ENCODE measurements around the gene RNU6-7. TPM values are rescaled to one million over a fixed set of nuclear protein-coding genes. Genes with fewer than 3 reads are reported as not detected.

Gene RNU6-7
- total and polyA plus RNA-seq, 2 experiments from 2014 or later: not detected

DNA sequence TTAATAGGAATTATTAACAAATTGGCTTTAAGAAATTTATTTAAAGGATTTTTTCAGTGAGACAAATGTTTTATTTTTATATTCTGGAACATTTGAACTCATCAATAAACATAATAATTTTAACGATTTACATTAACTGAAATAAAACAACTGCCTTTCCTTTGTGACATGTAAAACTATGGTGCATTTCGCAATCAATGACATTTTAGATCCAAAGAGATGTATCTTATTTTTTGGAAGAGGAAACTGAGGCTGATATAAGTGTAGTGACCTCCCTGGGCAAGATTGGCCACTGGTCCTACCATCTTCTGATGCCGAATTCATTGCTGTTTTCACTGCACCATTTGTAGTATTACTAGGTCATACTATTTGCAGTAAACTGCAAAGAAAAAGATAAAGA, 3.7 kb downstream of the RNU6-7 start:
- TF ChIP-seq EZH2 (IDR thresholded peaks at IDR 0.05; ENCODE audit: insufficient read depth, poor library complexity, severe bottlenecking) (no peak), EZH2phosphoT487 (IDR thresholded peaks at IDR 0.05; ENCODE audit: insufficient read depth, low read depth) (no peak)
- no peak overlapping the region for H3K9ac ChIP-seq
- peaks cover 13% of the 10 kb centered on the region for H3K4me1 ChIP-seq (ENCODE audit: insufficient read depth)
- H3K36me3 ChIP-seq (ENCODE audit: low read depth): no peaks in the 10 kb centered on the region
- no peaks in the 10 kb centered on the region for H3K9me2 ChIP-seq (ENCODE audit: insufficient read depth)
- H3K27ac ChIP-seq: no peak overlapping the region
- H3F3A ChIP-seq (ENCODE audit: insufficient read depth): 0 out of 2 replicates have a peak, but pooled peaks cover 13% of the 10 kb centered on the region
- no peak overlapping the region for H2AFZ ChIP-seq
- no peaks in the 10 kb centered on the region for H3K79me2 ChIP-seq (ENCODE audit: insufficient read depth)
- H4K20me1 ChIP-seq (ENCODE audit: insufficient read depth): no peaks in the 10 kb centered on the region
- no peak overlapping the region for H3K4me3 ChIP-seq
- in situ Hi-C loops (cut with MboI): no loop called here
- H3K4me2 ChIP-seq (ENCODE audit: unreplicated experiment): no peak overlapping the region
- H3K9me3 ChIP-seq (ENCODE audit: low read depth): no peaks in the 10 kb centered on the region
- DNase-seq: no peak
- WGBS, 2 experiments (ENCODE audit: low coverage in 1 of 2, low lambda C conversion rate in 2 of 2, missing lambda C conversion rate in 2 of 2): 82% methylated on average over 3 of the region's 3 CpGs
- H3K27me3 ChIP-seq (replicated peaks; ENCODE audit: insufficient read depth): peaks cover 15% of the 10 kb centered on the region

- Histone ChIP-seq H3K4me3 (no peak overlapping the region), H3K27me3 (replicated peaks; ENCODE audit: insufficient read depth) (peaks cover 15% of the 10 kb centered on the region), H4K20me1 (ENCODE audit: insufficient read depth) (no peaks in the 10 kb centered on the region), H3K36me3 (ENCODE audit: low read depth) (no peaks in the 10 kb centered on the region), H2AFZ (no peak overlapping the region), H3K4me1 (ENCODE audit: insufficient read depth) (peaks cover 11% of the 10 kb centered on the region), H3K9me2 (ENCODE audit: insufficient read depth) (no peaks in the 10 kb centered on the region), H3K4me2 (ENCODE audit: unreplicated experiment) (no peak overlapping the region), H3K27ac (no peak overlapping the region), H3F3A (ENCODE audit: insufficient read depth) (0 out of 2 replicates have a peak, but pooled peaks cover 13% of the 10 kb centered on the region), H3K79me2 (ENCODE audit: insufficient read depth) (no peaks in the 10 kb centered on the region), H3K9ac (no peak overlapping the region), H3K9me3 (ENCODE audit: low read depth) (no peaks in the 10 kb centered on the region)
- in situ Hi-C loops (cut with MboI): no loop called here
- DNase-seq: no peak
- 80 to 87% methylated on average over 4 of the region's 4 CpGs for WGBS, 2 experiments (ENCODE audit: low coverage in 1 of 2, low lambda C conversion rate in 2 of 2, missing lambda C conversion rate in 2 of 2)
- TF ChIP-seq EZH2phosphoT487 (IDR thresholded peaks at IDR 0.05; ENCODE audit: insufficient read depth, low read depth) (no peak), EZH2 (IDR thresholded peaks at IDR 0.05; ENCODE audit: insufficient read depth, poor library complexity, severe bottlenecking) (no peak)
These were observed 4.1 kb downstream of the RNU6-7 start for GRCh38 chr14:32205984-32206383.

DNA sequence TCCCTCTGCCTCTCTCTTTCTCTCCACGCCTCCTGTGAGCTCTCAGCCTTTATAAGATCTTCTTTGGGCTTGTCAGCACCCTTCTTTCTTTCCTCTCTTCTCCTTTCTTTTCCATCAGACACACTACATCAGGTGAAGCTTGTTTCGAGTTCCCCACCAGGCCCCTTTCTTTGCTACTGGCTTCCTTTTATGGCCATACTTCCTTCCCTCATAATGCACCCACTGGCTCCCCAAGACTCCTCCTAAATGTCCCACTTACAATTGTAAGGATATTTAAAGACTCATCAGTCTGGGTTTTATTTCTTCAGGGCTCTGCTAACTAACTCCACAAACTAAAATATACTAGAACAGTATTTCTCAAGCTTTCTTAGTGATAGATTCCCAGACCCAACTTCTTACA, 4.7 kb downstream of the RNU6-7 start:
- Histone ChIP-seq H3K9me2 (ENCODE audit: insufficient read depth) (no peaks in the 10 kb centered on the region), H3K4me3 (no peak overlapping the region), H4K20me1 (ENCODE audit: insufficient read depth) (no peaks in the 10 kb centered on the region), H3K27me3 (replicated peaks; ENCODE audit: insufficient read depth) (peaks cover 15% of the 10 kb centered on the region), H3K27ac (no peak overlapping the region), H3K4me2 (ENCODE audit: unreplicated experiment) (no peak overlapping the region), H2AFZ (no peak overlapping the region), H3K4me1 (ENCODE audit: insufficient read depth) (peaks cover 10% of the 10 kb centered on the region), H3K9ac (no peak overlapping the region), H3K36me3 (ENCODE audit: low read depth) (no peaks in the 10 kb centered on the region), H3F3A (ENCODE audit: insufficient read depth) (0 out of 2 replicates have a peak, but pooled peaks cover 13% of the 10 kb centered on the region), H3K79me2 (ENCODE audit: insufficient read depth) (no peaks in the 10 kb centered on the region), H3K9me3 (ENCODE audit: low read depth) (no peaks in the 10 kb centered on the region)
- 48 to 52% methylated on average over 2 of the region's 2 CpGs for WGBS, 2 experiments (ENCODE audit: low coverage in 1 of 2, low lambda C conversion rate in 2 of 2, missing lambda C conversion rate in 2 of 2)
- in situ Hi-C loops (cut with MboI): no loop called here
- TF ChIP-seq EZH2phosphoT487 (IDR thresholded peaks at IDR 0.05; ENCODE audit: insufficient read depth, low read depth) (no peak), EZH2 (IDR thresholded peaks at IDR 0.05; ENCODE audit: insufficient read depth, poor library complexity, severe bottlenecking) (no peak)
- no peak for DNase-seq

GRCh38 chr14:32208490-32208889, 6.6 kb downstream of the RNU6-7 start:
- no peaks in the 10 kb centered on the region for H3K9me2 ChIP-seq (ENCODE audit: insufficient read depth)
- H3F3A ChIP-seq (ENCODE audit: insufficient read depth): 0 out of 2 replicates have a peak, but pooled peaks cover 7% of the 10 kb centered on the region
- H3K9ac ChIP-seq: no peak overlapping the region
- no peaks in the 10 kb centered on the region for H3K36me3 ChIP-seq (ENCODE audit: low read depth)
- H3K79me2 ChIP-seq (ENCODE audit: insufficient read depth): no peaks in the 10 kb centered on the region
- no peaks in the 10 kb centered on the region; the same call in 1 of the 2 replicates for H3K4me1 ChIP-seq (ENCODE audit: insufficient read depth)
- H4K20me1 ChIP-seq (ENCODE audit: insufficient read depth): no peaks in the 10 kb centered on the region
- H3K9me3 ChIP-seq (ENCODE audit: low read depth): no peaks in the 10 kb centered on the region
- no peak overlapping the region for H3K4me3 ChIP-seq
- DNase-seq: no peak
- peaks cover 15% of the 10 kb centered on the region for H3K27me3 ChIP-seq (replicated peaks; ENCODE audit: insufficient read depth)
- WGBS, 2 experiments (ENCODE audit: low coverage in 1 of 2, low lambda C conversion rate in 2 of 2, missing lambda C conversion rate in 2 of 2): 76 to 81% methylated on average over 3 of the region's 3 CpGs
- no peak overlapping the region for H3K27ac ChIP-seq
- no peak overlapping the region for H3K4me2 ChIP-seq (ENCODE audit: unreplicated experiment)
- H2AFZ ChIP-seq: no peak overlapping the region
- TF ChIP-seq EZH2 (IDR thresholded peaks at IDR 0.05; ENCODE audit: insufficient read depth, poor library complexity, severe bottlenecking): no peak
- in situ Hi-C loops (cut with MboI): no loop called here

- H2AFZ ChIP-seq: no peak overlapping the region
- no peaks in the 10 kb centered on the region for H3K9me2 ChIP-seq (ENCODE audit: insufficient read depth)
- H3K4me2 ChIP-seq (ENCODE audit: unreplicated experiment): no peak overlapping the region
- no peak overlapping the region for H3K4me3 ChIP-seq
- no peaks in the 10 kb centered on the region for H3K79me2 ChIP-seq (ENCODE audit: insufficient read depth)
- TF ChIP-seq EZH2phosphoT487 (IDR thresholded peaks at IDR 0.05; ENCODE audit: insufficient read depth, low read depth) (no peak), EZH2 (IDR thresholded peaks at IDR 0.05; ENCODE audit: insufficient read depth, poor library complexity, severe bottlenecking) (no peak)
- H3K4me1 ChIP-seq (ENCODE audit: insufficient read depth): no peaks in the 10 kb centered on the region
- H3K27ac ChIP-seq: no peak overlapping the region
- no peaks in the 10 kb centered on the region for H4K20me1 ChIP-seq (ENCODE audit: insufficient read depth)
- H3K27me3 ChIP-seq (replicated peaks; ENCODE audit: insufficient read depth): peaks cover 13% of the 10 kb centered on the region
- H3F3A ChIP-seq (ENCODE audit: insufficient read depth): 0 out of 2 replicates have a peak, but pooled peaks cover 2% of the 10 kb centered on the region
- DNase-seq: no peak
- H3K9ac ChIP-seq: no peak overlapping the region
- in situ Hi-C loops (cut with MboI): no loop called here
- no peaks in the 10 kb centered on the region for H3K36me3 ChIP-seq (ENCODE audit: low read depth)
- H3K9me3 ChIP-seq (ENCODE audit: low read depth): no peaks in the 10 kb centered on the region
These were observed 7.6 kb downstream of the RNU6-7 start for GRCh38 chr14:32209471-32209870.

All from GM23248 (cell line).